Lower lobe of right lung (tissue), 2 donors: ENCODE measurements around the gene NUDT8. TPM values are rescaled to one million over a fixed set of nuclear protein-coding genes. Genes with fewer than 3 reads are reported as not detected.

Experiments
- ATAC-seq, 2 donors: fragments of 200-7000 bp; cut with Tn5 transposase; one replicate each; pipeline ENCODE4 v1.9.1; 2020 to 2022; ENCODE audit warnings: mild to moderate bottlenecking in 2 of 2, moderate library complexity in 2 of 2
- DNase-seq: peaks from one replicate; pipeline ENCODE4 v3.0.0-alpha.2; 2020
- H3K27ac ChIP-seq: fragments of 200-600 bp; one replicate; pipeline ENCODE4 v1.8.0; 2022
- H3K27me3 ChIP-seq: fragments of 200-600 bp; one replicate; pipeline ENCODE4 v1.8.0; 2022; ENCODE audit warnings: low read depth
- H3K36me3 ChIP-seq: fragments of 200-600 bp; one replicate; pipeline ENCODE4 v1.8.0; 2022; ENCODE audit warnings: mild to moderate bottlenecking
- H3K4me1 ChIP-seq: fragments of 200-600 bp; one replicate; pipeline ENCODE4 v1.8.0; 2022
- H3K4me3 ChIP-seq: fragments of 200-600 bp; one replicate; pipeline ENCODE4 v1.8.0; 2022; ENCODE audit warnings: mild to moderate bottlenecking
- H3K9me3 ChIP-seq: fragments of 200-600 bp; one replicate; pipeline ENCODE4 v1.8.0; 2022
- intact Hi-C: fragments of 100-400 bp; cut with DNase I; formaldehyde crosslinking; loops from one replicate; pipeline ENCODE4 v1.11.0; 2022
- total RNA-seq: library from RNA; stranded (reverse); fragmentation: NEBNext Ultra II Directional; extraction: Animal tissue kit (Norgen Biotek cat#: 25700); gene quantifications from one replicate; pipeline ENCODE4 v1.2.1, GENCODE V29; 2021
- TF ChIP-seq, protein P1 (sequence below): fragments of 200-600 bp; IDR thresholded peaks from one replicate; pipeline ENCODE4 v1.8.0; 2022; ENCODE audit warnings: antibody characterized with exemption, mild to moderate bottlenecking
- donor health status: DM: no; HTN: yes; CAD: no; lungs with severe emphysema.

The NUDT8 gene
- total RNA-seq, 1 donor from 2014 or later, result 8.8 TPM

DNA sequence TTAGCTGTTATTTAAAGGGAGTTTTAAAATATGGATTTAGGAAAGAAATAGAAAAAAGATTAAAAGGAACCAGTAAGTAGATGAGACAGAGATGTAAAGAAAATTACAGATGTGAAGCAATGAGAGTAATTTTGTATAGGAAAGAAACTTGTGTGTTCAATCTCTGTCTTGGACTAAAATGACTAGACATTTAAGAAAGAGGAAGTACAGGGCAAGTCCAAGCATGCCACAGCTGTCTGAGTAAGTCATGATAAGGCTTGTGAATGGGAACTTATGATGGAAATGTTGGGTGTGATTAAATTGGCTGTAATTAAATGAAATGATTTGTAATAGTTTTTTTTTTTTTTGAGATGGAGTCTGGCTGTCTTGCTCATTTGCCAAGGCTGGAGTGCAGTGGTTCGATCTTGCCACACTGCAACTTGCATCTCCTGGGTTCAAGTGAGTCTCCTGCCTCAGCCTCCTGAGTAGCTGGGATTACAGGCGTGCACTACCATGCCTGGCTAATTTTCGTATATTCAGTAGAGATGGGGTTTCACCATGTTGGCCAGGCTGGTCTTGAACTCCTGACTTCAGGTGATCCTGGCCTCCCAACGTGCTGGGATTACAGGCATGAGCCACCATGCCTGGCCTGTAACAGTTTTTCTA is 26.7 kb upstream of the NUDT8 start:
- ATAC-seq (no peak), DNase-seq (no peak)
- H3K4me3 ChIP-seq, result no peak overlapping the region
- no peaks in the 10 kb centered on the region for H3K4me1 ChIP-seq
- H3K36me3 ChIP-seq, result no peaks in the 10 kb centered on the region
- intact Hi-C loops, result no loop called here
- TF ChIP-seq, protein P1, sequence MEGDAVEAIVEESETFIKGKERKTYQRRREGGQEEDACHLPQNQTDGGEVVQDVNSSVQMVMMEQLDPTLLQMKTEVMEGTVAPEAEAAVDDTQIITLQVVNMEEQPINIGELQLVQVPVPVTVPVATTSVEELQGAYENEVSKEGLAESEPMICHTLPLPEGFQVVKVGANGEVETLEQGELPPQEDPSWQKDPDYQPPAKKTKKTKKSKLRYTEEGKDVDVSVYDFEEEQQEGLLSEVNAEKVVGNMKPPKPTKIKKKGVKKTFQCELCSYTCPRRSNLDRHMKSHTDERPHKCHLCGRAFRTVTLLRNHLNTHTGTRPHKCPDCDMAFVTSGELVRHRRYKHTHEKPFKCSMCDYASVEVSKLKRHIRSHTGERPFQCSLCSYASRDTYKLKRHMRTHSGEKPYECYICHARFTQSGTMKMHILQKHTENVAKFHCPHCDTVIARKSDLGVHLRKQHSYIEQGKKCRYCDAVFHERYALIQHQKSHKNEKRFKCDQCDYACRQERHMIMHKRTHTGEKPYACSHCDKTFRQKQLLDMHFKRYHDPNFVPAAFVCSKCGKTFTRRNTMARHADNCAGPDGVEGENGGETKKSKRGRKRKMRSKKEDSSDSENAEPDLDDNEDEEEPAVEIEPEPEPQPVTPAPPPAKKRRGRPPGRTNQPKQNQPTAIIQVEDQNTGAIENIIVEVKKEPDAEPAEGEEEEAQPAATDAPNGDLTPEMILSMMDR, result no peak
- H3K27ac ChIP-seq, result no peak overlapping the region
- no peaks in the 10 kb centered on the region for H3K27me3 ChIP-seq
- H3K9me3 ChIP-seq, result no peaks in the 10 kb centered on the region

- DNase-seq, result no peak
- Histone ChIP-seq H3K36me3 (no peaks in the 10 kb centered on the region), H3K27me3 (no peaks in the 10 kb centered on the region), H3K4me1 (no peaks in the 10 kb centered on the region), H3K4me3 (no peak overlapping the region), H3K27ac (no peak overlapping the region), H3K9me3 (no peaks in the 10 kb centered on the region)
- TF ChIP-seq, protein P1, result no peak
- intact Hi-C loops, result no loop called here
- no peak for ATAC-seq
Measured at GRCh38 chr11:67654225-67654624, 24.5 kb upstream of the NUDT8 start.

DNA sequence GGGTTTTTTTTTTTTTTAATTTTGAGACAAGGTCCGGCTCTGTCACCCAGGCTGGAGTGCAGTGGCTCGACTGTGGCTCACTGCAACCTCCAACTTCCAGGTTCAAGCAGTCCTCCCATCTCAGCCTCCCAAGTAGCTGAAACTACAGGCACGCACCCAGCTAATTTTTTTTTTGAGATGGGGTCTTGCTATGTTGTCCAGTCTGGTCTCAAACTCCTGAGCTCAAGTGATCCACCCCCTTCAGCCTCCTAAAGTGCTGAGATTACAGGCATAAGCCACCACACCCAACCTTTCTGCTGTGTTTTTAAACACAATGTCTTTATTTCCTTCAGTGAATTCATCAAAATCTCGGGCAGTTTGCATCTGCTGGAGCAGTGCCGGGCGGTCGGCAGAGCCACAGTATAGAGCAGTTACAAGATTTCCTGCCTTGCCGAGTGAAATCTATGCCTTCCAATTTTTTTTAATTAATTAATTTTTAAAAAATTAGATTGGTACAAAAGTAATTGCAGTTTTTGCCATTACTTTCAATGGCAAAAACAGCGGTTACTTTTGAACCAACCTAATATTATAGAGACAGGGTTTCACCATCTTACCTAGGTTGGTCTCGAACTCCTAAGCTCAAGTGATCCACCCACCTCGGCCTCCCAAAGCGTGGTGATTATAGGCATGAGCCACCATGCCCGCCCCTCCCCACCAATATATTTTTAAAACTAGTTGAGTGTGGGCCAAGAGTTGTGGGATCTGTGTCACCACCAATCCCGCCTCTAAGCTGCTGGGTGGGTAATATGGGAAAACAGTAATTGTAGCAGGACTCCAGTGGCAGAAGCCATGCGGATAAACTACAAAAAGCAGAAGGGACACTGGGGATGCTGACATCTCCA is 23.5 kb upstream of the NUDT8 start:
- DNase-seq, result no peak
- no peaks in the 10 kb centered on the region for H3K9me3 ChIP-seq
- H3K27ac ChIP-seq, result no peak overlapping the region
- no peaks in the 10 kb centered on the region for H3K36me3 ChIP-seq
- H3K4me1 ChIP-seq, result no peaks in the 10 kb centered on the region
- TF ChIP-seq, protein P1, result no peak
- intact Hi-C loops, result no loop called here
- no peak overlapping the region for H3K4me3 ChIP-seq
- peaks cover 9% of the 10 kb centered on the region for H3K27me3 ChIP-seq
- ATAC-seq, result no peak

DNA sequence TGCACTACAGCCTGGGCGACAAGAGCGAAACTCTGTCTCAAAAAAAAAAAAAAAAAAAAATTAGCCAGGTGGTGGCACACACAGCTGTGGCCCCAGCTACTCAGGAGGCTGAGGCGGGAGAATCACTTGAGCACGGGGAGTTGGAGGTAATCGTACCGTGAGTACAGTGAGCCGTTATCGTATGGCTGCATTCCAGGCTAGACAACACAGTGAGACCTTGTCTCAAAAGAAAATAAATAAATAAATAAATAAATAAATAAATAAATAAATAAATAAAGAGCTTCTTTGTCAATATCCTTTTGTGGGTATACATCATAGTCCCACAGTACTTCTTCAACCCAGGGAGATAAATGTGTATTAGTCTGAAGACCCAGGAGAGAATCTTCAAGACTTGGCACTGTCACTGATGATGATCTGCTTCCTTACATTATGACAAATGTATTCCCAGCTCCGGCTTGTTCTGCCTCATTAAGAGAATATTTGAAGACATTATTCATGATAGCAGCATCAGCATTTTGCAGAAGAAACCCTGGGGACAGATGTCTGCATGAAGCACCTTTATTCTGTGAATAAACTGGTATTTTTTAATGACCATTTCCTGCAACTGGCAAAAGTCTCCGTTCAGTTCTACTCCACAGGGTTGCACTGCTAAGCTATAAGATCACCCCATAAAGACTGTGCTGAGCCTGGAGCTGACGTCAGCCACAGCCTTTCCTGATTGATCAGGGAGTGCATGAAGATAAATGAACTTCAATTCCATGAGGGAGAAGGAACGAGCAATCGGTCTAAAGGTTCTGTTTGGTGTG is 22.4 kb upstream of the NUDT8 start:
- no peak for ATAC-seq
- no peak for DNase-seq
- Histone ChIP-seq H3K4me3 (no peak overlapping the region), H3K36me3 (no peaks in the 10 kb centered on the region), H3K4me1 (no peaks in the 10 kb centered on the region), H3K27me3 (peaks cover 17% of the 10 kb centered on the region), H3K27ac (no peak overlapping the region), H3K9me3 (no peaks in the 10 kb centered on the region)
- intact Hi-C loops, result no loop called here
- TF ChIP-seq, protein P1, result no peak
